Thoracic aorta (tissue), 2 donors: ENCODE data around the gene POR. TPM values are rescaled to one million over a fixed set of nuclear protein-coding genes. Genes with fewer than 3 reads are reported as not detected.
"Not testable (repeated sequence)": the region's sequence is repeated elsewhere in the genome, so short reads cannot be mapped to it uniquely, and the experiment has no call there.

Experiments
- ATAC-seq: fragments of 150-250 bp; one replicate; pipeline ENCODE4 v1.8.0; 2017; ENCODE audit warnings: low read depth; ENCODE audit not compliant: insufficient number of reproducible peaks, low FRiP score
- DNase-seq: peaks from one replicate; pipeline ENCODE4 v3.0.0-alpha.2; 2020; ENCODE audit warnings: low spot score
- H3K27ac ChIP-seq, 2 donors: fragments of 200-600 bp; sonication (generic); 1 replicate in 1 of 2; 2 replicates in 1 of 2; pipeline ENCODE4 v1.5.1; 2016; ENCODE audit warnings: mild to moderate bottlenecking in 2 of 2, moderate library complexity in 2 of 2
- H3K27me3 ChIP-seq: fragments of 200-600 bp; sonication (generic); replicated peaks from 2 replicates; pipeline ENCODE4 v1.6.0; 2016; ENCODE audit warnings: mild to moderate bottlenecking; ENCODE audit not compliant: insufficient read depth
- H3K36me3 ChIP-seq: fragments of 200-600 bp; sonication (generic); one replicate; pipeline ENCODE4 v1.5.1; 2016
- H3K4me1 ChIP-seq, 2 donors: fragments of 200-600 bp; sonication (generic); 1 replicate in 1 of 2; 2 replicates in 1 of 2; pipeline versions ENCODE4 v1.5.1 to v1.6.0; 2016; ENCODE audit warnings: low read depth in 2 of 2, mild to moderate bottlenecking in 1 of 2; ENCODE audit not compliant: control insufficient read depth in 1 of 2
- H3K4me3 ChIP-seq: fragments of 200-600 bp; sonication (generic); 2 replicates; pipeline ENCODE4 v1.5.1; 2016; ENCODE audit warnings: mild to moderate bottlenecking
- H3K9me3 ChIP-seq: fragments of 200-600 bp; sonication (generic); 2 replicates; pipeline ENCODE4 v1.5.1; 2016
- CTCF ChIP-seq: fragments of 200-600 bp; sonication (generic); IDR thresholded peaks from one replicate; pipeline ENCODE4 v1.5.1; 2019; ENCODE audit warnings: antibody characterized with exemption
- total RNA-seq, 2 donors: library from RNA; depleted of rRNA; stranded (reverse); fragments of >200 nt; gene quantifications; one replicate each; pipeline versions ENCODE4 v1.1.0 to v1.2.3, GENCODE V29; 2016

POR gene
- total RNA-seq, 2 donors from 2014 or later, result 70.1 to 77.4 TPM

GRCh38 chr7:75881436-75882095 is 33.4 kb upstream of the POR start:
- no peak for TF ChIP-seq CTCF
- Histone ChIP-seq H3K9me3 (no peaks in the 10 kb centered on the region), H3K4me3 (no peak overlapping the region), H3K4me1 (peaks cover 10 to 24% of the 10 kb centered on the region in 2 donors), H3K27ac (no peak overlapping the region), H3K36me3 (peaks cover 48% of the 10 kb centered on the region), H3K27me3 (no peaks in the 10 kb centered on the region)
- ATAC-seq, result no peak
- no peak for DNase-seq

DNA sequence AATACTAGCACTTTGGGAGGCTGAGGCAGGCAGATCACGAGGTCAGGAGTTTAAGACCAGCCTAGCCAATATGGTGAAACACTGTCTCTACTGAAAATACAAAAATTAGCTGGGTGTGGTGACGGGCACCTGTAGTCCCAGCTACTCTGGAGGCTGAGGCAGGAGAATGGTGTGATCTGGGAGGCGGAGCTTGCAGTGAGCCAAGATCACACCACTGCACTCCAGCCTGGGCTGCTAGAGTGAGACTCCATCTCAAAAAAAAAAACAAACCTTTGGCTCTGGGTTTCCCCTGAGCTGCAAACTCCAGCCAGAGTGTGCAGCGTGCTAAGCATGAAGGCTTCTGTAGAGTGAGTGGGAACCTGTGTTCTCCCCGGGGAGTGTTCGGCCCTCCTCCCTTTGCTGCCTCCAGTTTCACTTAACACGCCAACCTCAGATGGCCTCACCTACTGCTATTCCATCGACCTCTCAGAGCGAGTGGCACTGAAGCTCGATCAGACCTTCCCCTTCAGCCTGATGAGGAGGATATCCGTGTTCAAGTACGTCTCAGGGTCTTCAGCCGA is 31.6 kb upstream of the POR start:
- H3K27ac ChIP-seq, ATAC-seq, H3K27me3 ChIP-seq, DNase-seq, H3K9me3 ChIP-seq, H3K4me3 ChIP-seq: not testable (repeated sequence)
- H3K36me3 ChIP-seq, result peaks cover 48% of the 10 kb centered on the region
- peaks cover 10 to 17% of the 10 kb centered on the region in 2 donors for H3K4me1 ChIP-seq

DNA sequence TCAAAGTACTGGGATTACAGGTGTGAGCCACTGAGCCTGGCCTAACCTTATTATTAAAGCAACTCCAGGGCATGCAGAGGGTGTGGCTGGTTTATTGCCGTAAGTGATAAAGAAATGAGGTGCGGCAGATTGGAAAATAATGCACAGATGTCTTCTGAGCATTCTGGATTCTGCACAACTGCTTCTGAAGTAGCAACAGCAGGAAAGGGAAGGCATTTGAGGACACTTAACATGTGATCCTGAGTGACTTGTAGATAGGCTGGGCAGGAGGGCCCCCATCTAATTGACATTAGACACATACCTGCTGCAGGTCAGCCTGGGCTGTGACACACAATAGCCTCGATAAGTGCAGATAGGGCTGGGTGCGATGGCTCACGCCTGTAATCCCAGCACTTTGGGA is 30.5 kb upstream of the POR start:
- TF ChIP-seq CTCF, result no peak
- ATAC-seq (no peak), DNase-seq (no peak)
- Histone ChIP-seq H3K4me3 (no peak overlapping the region), H3K4me1 (peaks cover 10 to 17% of the 10 kb centered on the region in 2 donors), H3K9me3 (no peaks in the 10 kb centered on the region), H3K27ac (no peak overlapping the region), H3K36me3 (peaks cover 48% of the 10 kb centered on the region), H3K27me3 (no peaks in the 10 kb centered on the region)

GRCh38 chr7:75885036-75885435 is 29.9 kb upstream of the POR start:
- H3K4me1 ChIP-seq, result peaks cover 5 to 11% of the 10 kb centered on the region in 2 donors
- no peak overlapping the region for H3K27ac ChIP-seq
- DNase-seq (no peak), ATAC-seq (no peak)
- no peak overlapping the region for H3K4me3 ChIP-seq
- peaks cover 48% of the 10 kb centered on the region for H3K36me3 ChIP-seq
- TF ChIP-seq CTCF, result no peak
- H3K9me3 ChIP-seq, result no peaks in the 10 kb centered on the region
- H3K27me3 ChIP-seq, result no peaks in the 10 kb centered on the region

DNA sequence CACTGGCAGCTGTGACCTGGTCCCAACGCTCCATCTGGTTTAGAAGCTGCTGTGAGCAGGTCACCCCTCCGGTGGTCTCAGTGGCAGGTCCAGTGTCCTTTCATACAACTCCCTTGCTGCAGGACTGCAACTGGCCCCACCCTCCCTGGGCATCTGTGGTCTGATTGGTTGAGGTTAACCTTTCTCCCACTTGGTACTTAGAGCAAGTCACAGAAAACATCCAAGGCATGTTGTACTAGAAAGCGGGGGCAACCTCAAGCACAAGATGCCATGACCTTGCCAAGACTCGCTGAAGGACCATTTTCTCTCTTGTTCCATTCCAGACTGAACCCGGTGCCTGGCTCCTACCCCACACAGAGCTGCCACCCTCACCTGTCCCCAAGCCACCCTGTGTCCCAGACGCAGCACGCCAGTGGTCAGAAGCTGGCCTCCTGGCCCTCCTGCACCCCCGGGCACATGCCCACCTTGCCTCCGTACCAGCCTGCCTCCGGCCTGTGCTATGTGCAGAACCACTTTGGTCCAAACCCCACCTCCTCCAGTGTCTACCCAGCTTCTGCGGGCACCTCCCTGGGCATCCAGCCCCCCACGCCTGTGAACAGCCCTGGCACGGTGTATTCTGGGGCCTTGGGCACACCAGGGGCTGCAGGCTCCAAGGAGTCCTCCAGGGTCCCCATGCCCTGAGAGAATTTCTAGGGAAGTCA is 27.1 kb upstream of the POR start:
- no peak for DNase-seq
- TF ChIP-seq CTCF, result no peak
- Histone ChIP-seq H3K4me3 (no peak overlapping the region), H3K9me3 (no peaks in the 10 kb centered on the region), H3K27ac (no peak overlapping the region), H3K27me3 (no peaks in the 10 kb centered on the region), H3K4me1 (no peaks in the 10 kb centered on the region), H3K36me3 (peaks cover 33% of the 10 kb centered on the region)
- no peak for ATAC-seq
